Neutrophil (primary cell): ENCODE results near the gene GINM1.

ENCODE experiments used
- H3K27ac ChIP-seq: fragments of 200-600 bp; sonication (generic); 2 replicates; pipeline ENCODE4 v1.5.1; 2016; ENCODE audit warnings: mild to moderate bottlenecking, moderate library complexity
- H3K27me3 ChIP-seq: fragments of 200-600 bp; sonication (generic); 2 replicates; pipeline ENCODE4 v1.6.0; 2016; ENCODE audit warnings: mild to moderate bottlenecking
- H3K36me3 ChIP-seq: fragments of 200-600 bp; sonication (generic); 2 replicates; pipeline ENCODE4 v1.5.1; 2017
- H3K4me1 ChIP-seq, 2 experiments: fragments of 200-600 bp in 1 of 2; sonication (generic) in 1 of 2; 1 replicate in 1 of 2; 2 replicates in 1 of 2; pipeline versions ENCODE4 v1.5.1 to v1.6.1; 2013 to 2016; ENCODE audit warnings: low read depth in 1 of 2, low read length in 1 of 2, mild to moderate bottlenecking in 1 of 2, moderate library complexity in 1 of 2; ENCODE audit not compliant: control insufficient read depth in 1 of 2, insufficient read depth in 1 of 2
- H3K4me3 ChIP-seq, 2 experiments: fragments of 200-600 bp in 1 of 2; sonication (generic) in 1 of 2; 1 replicate in 1 of 2; 2 replicates in 1 of 2; pipeline ENCODE4 v1.5.1; 2013 to 2016; ENCODE audit warnings: low read depth in 1 of 2, low read length in 1 of 2, mild to moderate bottlenecking in 1 of 2, moderate library complexity in 1 of 2
- H3K9me3 ChIP-seq: fragments of 200-600 bp; sonication (generic); 2 replicates; pipeline ENCODE4 v1.5.1; 2016
- CTCF ChIP-seq: fragments of 200-600 bp; sonication (generic); IDR thresholded peaks from 2 replicates; pipeline ENCODE4 v1.5.1; 2016; ENCODE audit warnings: antibody characterized with exemption

The GINM1 gene

DNA sequence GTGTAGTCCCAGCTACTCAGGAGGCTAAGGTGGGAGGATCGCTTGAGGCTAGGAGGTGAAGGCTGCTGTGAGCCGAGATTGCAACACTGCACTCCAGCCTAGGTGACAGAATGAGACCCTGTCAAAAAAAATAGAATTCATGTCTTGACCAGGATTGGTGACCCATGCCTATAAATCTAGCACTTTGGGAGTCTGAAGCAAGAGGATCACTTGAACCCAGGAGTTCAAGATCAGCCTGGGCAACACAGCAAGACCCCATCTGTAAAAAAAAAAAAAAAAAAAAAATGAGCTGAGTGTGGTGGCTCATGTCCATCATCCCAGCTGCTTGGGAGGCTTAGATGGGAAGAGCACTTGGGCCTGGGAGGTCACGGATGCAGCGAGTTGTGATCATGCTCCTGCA lies 34.3 kb downstream of the GINM1 start:
- Histone ChIP-seq H3K36me3 (peaks cover 62% of the 10 kb centered on the region), H3K4me1 (no peaks in the 10 kb centered on the region), H3K4me3 (no peak overlapping the region), H3K27ac (no peak overlapping the region), H3K27me3 (no peaks in the 10 kb centered on the region), H3K9me3 (no peaks in the 10 kb centered on the region)
- TF ChIP-seq CTCF: no peak

- Histone ChIP-seq H3K4me3 (no peak overlapping the region), H3K9me3 (no peaks in the 10 kb centered on the region), H3K4me1 (no peaks in the 10 kb centered on the region), H3K27me3 (no peaks in the 10 kb centered on the region), H3K27ac (no peak overlapping the region), H3K36me3 (peaks cover 6% of the 10 kb centered on the region)
- no peak for TF ChIP-seq CTCF
Observed at GRCh38 chr6:149608381-149608982, 42.3 kb downstream of the GINM1 start.

DNA sequence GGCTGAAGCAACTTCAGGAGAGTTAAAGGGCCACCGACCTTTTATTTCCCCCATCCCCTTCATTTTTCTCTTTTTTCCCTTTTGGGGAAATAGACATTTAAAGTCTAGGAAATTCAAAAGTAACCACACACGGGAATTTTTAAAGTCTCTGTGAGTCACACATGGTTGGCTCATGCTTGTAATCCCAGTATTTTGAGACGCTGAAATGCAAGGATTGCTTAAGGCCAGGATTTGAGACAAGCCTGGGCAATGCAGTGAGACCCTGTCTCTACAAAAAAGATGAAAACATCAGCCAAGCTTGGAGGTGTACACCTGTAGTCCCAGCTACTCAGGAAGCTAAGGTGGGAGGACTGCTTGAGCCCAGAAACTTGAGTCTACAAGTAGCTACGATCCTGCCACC lies 48.2 kb downstream of the GINM1 start:
- H3K4me3 ChIP-seq: no peak overlapping the region
- no peaks in the 10 kb centered on the region for H3K27me3 ChIP-seq
- H3K27ac ChIP-seq: no peak overlapping the region
- TF ChIP-seq CTCF: no peak
- no peaks in the 10 kb centered on the region for H3K9me3 ChIP-seq
- H3K4me1 ChIP-seq: peaks cover 6 to 14% of the 10 kb centered on the region in 2 experiments
- no peaks in the 10 kb centered on the region for H3K36me3 ChIP-seq

- Histone ChIP-seq H3K36me3 (peaks cover 8% of the 10 kb centered on the region), H3K27me3 (no peaks in the 10 kb centered on the region)
Observed at GRCh38 chr6:149615805-149616204, 49.6 kb downstream of the GINM1 start.

GRCh38 chr6:149627672-149628071 lies 61.5 kb downstream of the GINM1 start:
- no peak overlapping the region for H3K4me3 ChIP-seq
- TF ChIP-seq CTCF: no peak
- no peaks in the 10 kb centered on the region for H3K27me3 ChIP-seq
- H3K27ac ChIP-seq: no peak overlapping the region
- peaks cover 33% of the 10 kb centered on the region for H3K36me3 ChIP-seq
- H3K9me3 ChIP-seq: no peaks in the 10 kb centered on the region
- H3K4me1 ChIP-seq: no peaks in the 10 kb centered on the region

More at GRCh38 chr6:149615805-149616204, 49.6 kb downstream of the GINM1 start:
- Histone ChIP-seq H3K9me3 (no peaks in the 10 kb centered on the region), H3K4me3 (no peak overlapping the region), H3K4me1 (peaks cover 6 to 14% of the 10 kb centered on the region in 2 experiments), H3K27ac (no peak overlapping the region)
- no peak for TF ChIP-seq CTCF
